ENCODE results near the gene SPEF1.

SPEF1 gene

DNA sequence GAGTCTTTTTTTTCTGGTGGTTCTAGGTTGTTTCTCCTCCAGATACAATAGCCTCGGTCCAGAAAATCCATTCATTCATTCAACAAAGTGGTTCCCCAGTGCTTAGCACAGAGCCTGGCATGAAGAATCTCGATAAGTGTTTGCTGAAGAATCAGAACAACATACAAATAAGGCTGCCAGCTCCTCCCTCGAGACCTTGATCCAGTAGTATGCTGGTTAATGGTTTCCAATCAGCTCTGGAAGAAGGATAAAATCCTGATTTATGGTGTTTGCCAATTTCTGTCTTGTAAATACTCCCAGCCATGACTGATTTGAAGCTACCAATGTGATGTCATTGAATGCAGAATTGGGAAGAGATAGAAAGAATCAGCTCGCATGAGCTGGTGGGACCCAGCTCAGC is 45.5 kb downstream of the SPEF1 start:
- no peak overlapping the region for H3K27ac ChIP-seq
- TF ChIP-seq, protein P1, sequence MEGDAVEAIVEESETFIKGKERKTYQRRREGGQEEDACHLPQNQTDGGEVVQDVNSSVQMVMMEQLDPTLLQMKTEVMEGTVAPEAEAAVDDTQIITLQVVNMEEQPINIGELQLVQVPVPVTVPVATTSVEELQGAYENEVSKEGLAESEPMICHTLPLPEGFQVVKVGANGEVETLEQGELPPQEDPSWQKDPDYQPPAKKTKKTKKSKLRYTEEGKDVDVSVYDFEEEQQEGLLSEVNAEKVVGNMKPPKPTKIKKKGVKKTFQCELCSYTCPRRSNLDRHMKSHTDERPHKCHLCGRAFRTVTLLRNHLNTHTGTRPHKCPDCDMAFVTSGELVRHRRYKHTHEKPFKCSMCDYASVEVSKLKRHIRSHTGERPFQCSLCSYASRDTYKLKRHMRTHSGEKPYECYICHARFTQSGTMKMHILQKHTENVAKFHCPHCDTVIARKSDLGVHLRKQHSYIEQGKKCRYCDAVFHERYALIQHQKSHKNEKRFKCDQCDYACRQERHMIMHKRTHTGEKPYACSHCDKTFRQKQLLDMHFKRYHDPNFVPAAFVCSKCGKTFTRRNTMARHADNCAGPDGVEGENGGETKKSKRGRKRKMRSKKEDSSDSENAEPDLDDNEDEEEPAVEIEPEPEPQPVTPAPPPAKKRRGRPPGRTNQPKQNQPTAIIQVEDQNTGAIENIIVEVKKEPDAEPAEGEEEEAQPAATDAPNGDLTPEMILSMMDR (conservative IDR thresholded peaks at IDR 0.05): no peak
- TF ChIP-seq ZFX (IDR thresholded peaks at IDR 0.05): no peak

DNA sequence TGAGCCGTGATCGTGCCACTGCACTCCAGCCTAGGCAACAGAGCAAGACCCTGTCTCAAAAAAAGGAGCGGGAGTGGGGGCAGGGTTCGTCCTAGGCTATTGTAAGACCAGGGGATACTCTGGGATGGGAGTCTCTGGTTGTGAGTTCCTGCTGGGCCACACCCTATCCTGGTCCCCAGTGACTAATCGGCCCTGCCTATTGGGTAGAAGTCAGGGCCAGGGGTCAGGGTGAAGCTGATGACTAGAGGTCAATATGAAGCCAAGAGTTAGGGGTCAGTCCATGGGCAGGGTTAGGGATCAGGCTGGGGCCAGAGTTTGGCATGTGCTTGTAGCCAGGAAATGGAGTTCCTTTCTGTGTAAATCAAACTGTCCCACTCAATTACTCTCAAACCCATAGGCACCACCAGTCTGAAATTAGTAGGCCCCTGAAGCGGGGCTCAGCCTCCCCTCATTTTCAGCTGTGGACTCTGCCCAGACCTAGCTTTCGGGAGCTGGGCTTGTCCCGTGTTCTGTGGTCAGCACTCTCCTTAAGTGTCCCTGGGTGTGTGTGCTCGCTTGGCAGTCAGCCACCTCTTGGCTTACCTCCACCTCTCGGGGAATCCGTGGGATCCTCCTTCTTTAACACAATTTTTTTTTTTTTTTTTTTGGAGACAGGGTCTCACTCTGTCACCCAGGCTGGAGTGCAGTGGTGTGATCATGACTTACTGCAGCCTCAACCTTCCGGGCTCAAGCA is 47.0 kb downstream of the SPEF1 start:
- TF ChIP-seq, protein P1 (conservative IDR thresholded peaks at IDR 0.05): no peak
- TF ChIP-seq ZFX (IDR thresholded peaks at IDR 0.05): no peak

DNA sequence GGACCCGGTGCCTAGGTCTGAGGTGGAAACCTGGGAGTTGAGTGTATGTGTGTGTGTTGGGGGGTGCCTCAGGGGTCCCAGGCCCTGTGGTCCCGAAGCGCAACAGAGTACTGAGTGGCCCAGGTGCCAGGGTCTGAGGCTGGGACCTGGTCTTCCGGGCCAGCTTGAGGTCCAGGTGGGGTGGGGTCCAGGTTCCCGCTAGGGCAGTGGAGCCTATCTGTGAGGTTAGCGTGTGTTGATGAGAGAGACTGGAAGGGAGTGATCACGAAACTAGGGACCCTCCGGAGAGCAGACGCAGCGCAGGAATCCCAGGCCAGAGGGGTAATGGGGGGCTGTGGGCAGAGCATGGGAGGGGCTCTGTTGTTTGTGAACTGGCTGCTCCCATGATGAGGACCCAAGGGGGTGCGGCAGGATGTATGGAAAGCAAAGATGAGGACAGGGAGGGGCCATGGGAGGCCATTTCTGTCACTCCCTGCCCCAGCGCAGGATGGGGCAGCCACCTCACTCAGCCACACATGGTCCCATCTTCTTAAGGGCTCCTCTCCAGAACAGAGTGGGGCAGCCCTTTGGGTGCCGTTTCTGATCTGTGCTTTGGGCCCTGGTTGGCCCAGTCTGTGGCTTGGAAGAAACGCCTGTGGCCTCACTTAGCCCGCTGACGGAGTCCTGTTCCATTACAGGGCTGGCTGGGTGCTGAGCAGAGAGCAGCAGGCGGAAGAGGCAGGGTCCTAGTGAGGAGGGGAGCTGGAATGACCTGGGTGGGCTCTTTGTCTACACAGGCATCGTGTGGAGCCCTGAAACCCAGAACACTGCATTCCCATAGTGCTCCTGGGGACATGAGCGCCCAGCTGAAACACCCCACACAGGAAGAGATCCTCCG is 47.9 kb downstream of the SPEF1 start:
- no peak overlapping the region for H3K27ac ChIP-seq
- TF ChIP-seq ZFX (IDR thresholded peaks at IDR 0.05): no peak
- TF ChIP-seq, protein P1 (conservative IDR thresholded peaks at IDR 0.05): no peak

More for the DNA sequence above, 47.0 kb downstream of the SPEF1 start:
- H3K27ac ChIP-seq: no peak overlapping the region

DNA sequence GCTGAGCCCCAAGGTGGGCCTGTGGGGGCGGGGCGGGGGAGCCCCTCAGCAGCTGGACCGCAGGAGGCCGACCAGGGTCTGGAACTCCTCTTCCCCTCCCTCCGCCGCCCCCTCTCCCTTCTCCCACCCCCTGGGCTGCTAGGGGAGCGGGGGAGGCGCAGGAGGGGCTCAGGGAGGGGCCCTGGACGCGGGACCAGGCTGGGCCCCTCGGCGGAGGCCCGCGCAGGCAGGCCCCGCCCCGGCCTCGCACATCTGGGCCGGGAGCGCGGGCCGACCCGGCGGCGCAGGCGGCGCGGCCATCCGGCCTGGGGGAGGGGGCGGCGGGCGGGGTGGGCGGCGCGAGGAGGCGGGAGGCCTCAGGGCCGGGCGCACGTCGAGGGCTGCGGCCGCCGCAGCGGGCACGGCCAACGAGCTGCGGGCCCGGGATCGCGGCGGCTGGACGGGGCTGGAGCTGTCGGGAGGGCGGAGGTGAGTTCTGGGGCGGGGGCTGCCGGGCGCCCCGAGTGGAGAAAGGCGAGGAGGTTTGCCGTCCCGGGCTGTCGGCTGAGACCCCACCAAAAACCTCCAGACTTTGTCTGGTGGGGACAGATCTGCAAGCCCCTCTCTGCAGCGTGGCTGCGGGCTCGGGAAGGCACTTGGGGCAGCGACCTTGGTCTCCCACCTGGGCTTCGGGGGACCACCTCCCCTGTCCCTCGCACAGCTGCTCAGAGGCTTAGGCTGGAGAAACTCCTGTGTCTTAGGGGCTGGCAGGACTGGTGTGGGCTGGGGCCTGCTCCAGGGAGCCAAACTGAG is 48.7 kb downstream of the SPEF1 start, which contains the start of gene HSPA12B:
Gene HSPA12B (plus strand): TSS at position 359 of the 792 bp plus-strand sequence. CDS start 5,990 bp downstream, outside the sequence.
- no peak within 1 kb of the TSS for H3K27ac ChIP-seq
- TF ChIP-seq, protein P1 (conservative IDR thresholded peaks at IDR 0.05): no peak
- no peak for TF ChIP-seq ZFX (IDR thresholded peaks at IDR 0.05)

DNA sequence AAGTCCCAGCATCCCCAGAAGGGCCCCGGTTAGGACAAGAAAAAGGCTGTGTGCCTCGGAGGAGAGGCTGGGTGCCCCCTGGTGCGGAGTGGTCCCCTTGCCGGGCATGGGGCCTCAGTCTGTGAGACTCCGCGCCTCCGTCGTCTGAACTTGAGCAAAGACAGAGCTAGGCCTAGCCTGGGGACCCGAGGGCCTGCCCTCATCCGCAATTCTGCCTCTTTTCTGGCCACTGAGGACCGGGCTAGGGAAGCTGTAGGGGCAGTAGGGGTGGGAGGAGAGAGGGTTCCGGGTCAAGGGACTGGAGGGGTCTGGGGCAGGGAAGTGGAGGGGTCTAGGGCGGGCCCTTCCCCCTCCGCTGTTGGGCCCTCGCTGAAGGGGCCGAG is 49.3 kb downstream of the SPEF1 start:
- H3K27ac ChIP-seq: no peak overlapping the region

DNA sequence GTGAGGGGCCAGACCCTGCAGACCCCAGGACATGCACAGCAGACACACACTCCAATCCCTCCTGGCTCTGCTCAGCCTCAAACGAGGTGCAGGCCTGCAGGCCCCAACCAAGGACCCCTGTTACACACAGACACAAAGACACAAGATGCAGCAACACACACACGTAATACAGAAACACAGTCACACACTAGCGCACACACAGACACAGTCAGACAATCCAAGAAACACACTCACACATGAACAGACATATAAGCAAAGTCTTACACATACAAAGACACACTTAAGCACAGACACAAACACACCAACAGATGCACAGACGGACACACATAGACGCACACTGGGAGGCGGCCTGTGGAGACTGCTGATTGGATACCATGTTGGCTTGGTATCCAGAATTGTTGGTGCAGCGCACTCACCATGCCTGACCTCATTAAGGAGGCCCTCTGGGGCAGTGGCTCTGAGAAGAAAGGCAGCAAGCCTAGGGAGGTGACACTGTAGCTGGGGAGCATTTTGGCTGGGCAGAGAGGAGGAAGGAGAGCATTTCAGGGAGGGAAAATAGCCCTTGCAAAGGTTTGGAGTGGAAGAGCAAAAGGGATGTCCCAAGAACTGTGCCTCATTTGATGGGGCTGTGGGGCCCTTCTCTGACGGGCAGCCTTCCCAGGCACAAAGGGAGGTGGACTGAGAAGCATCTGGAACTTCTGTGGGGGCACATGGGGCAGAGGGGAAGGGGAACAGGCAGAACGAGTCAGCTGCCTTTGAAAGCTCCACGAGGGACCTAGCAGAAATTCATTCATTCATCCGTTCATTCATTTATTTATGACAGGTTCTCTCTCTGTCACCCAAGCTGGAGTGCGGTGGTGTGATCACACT is 50.2 kb downstream of the SPEF1 start:
- no peak overlapping the region for H3K27ac ChIP-seq
- no peak for TF ChIP-seq ZFX (IDR thresholded peaks at IDR 0.05)
- TF ChIP-seq, protein P1 (conservative IDR thresholded peaks at IDR 0.05): no peak

More for the DNA sequence above, 49.3 kb downstream of the SPEF1 start:
- TF ChIP-seq, protein P1 (conservative IDR thresholded peaks at IDR 0.05): no peak
- TF ChIP-seq ZFX (IDR thresholded peaks at IDR 0.05): no peak
